NK-92 (cell line): Measurements from ENCODE around the gene CASP6.

ENCODE experiments used
- DNase-seq: peaks from one replicate; lab custom pipeline; 2025; ENCODE audit not compliant: unreplicated experiment; lab: John Stamatoyannopoulos, UW

Gene CASP6

GRCh38 chr4:109672169-109672930 is 30.9 kb downstream of the CASP6 start:
- no peak for DNase-seq

- DNase-seq: no peak
Observed at GRCh38 chr4:109671350-109671749, 31.9 kb downstream of the CASP6 start.

GRCh38 chr4:109665783-109666485 is 37.3 kb downstream of the CASP6 start:
- no peak for DNase-seq

- DNase-seq: no peak
Observed at GRCh38 chr4:109662771-109663170, 40.5 kb downstream of the CASP6 start.

- DNase-seq: no peak
Observed at GRCh38 chr4:109662116-109662515, 41.1 kb downstream of the CASP6 start.

- no peak for DNase-seq
Observed at GRCh38 chr4:109658871-109659410, 44.3 kb downstream of the CASP6 start.

GRCh38 chr4:109657854-109658418 is 45.3 kb downstream of the CASP6 start:
- no peak for DNase-seq

- no peak for DNase-seq
Observed at GRCh38 chr4:109655396-109655795, 47.8 kb downstream of the CASP6 start.

GRCh38 chr4:109649872-109650271 is 53.4 kb downstream of the CASP6 start:
- no peak for DNase-seq

GRCh38 chr4:109648997-109649575 is 54.2 kb downstream of the CASP6 start:
- no peak for DNase-seq

- no peak for DNase-seq
Observed at GRCh38 chr4:109648266-109648996, 54.8 kb downstream of the CASP6 start.

GRCh38 chr4:109645874-109646710 is 57.2 kb downstream of the CASP6 start:
- no peak for DNase-seq

- no peak for DNase-seq
Observed at GRCh38 chr4:109640644-109641043, 62.6 kb downstream of the CASP6 start.
